ENCODE results near the gene SPRR1A.
A peak's percentile ranks its signal among the peaks of the same experiment; 100 is the strongest.

The SPRR1A gene

DNA sequence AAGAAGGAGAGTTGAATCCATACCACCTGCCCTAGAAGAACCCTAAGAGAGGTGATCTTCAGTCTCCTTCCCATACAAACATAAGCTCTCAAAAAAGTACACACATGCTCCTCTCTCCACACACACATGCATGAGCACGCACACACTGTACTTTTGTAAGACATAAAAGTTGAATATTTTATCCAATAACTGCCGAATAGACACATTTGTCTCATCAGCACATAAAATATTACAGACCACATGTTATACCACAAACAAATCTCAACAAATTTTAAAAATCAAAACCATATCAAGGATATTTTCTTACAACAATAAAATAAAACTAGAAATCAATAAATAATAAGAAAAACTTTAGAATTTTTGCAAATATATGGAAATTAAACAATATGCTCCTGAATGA lies 2.7 kb downstream of the SPRR1A start (continued):
- TF ChIP-seq, protein P1, sequence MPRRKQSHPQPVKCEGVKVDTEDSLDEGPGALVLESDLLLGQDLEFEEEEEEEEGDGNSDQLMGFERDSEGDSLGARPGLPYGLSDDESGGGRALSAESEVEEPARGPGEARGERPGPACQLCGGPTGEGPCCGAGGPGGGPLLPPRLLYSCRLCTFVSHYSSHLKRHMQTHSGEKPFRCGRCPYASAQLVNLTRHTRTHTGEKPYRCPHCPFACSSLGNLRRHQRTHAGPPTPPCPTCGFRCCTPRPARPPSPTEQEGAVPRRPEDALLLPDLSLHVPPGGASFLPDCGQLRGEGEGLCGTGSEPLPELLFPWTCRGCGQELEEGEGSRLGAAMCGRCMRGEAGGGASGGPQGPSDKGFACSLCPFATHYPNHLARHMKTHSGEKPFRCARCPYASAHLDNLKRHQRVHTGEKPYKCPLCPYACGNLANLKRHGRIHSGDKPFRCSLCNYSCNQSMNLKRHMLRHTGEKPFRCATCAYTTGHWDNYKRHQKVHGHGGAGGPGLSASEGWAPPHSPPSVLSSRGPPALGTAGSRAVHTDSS (tag by site-specific recombination; IDR thresholded peaks at IDR 0.05) = no peak
- TF ChIP-seq ZNF292 (tag by site-specific recombination; IDR thresholded peaks at IDR 0.05; ENCODE audit: borderline replicate concordance, low read depth) = no peak

DNA sequence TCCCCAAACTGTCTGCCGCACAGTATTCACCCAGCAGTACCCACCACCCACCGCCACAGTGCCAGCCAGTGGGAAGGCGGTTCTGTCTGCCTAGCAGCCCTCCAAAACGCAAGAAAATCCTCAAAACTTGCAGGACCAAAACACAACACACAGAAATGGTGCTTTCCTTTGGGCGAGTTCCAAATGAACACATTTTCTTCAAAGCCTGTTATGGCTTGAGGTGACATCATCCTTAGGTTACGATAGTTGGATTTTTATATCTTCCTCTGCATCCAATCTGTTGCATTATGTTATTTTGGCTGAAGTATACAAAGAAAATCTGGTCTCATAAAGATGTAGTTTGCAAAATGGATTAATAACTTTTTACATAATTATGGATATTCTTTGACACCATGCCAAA lies 9.3 kb downstream of the SPRR1A start:
- Histone ChIP-seq H3K4me1 (ENCODE audit: control insufficient read depth, insufficient read depth, low read length) (no peaks in the 10 kb centered on the region), H3K36me3 (ENCODE audit: control insufficient read depth in 2 of 2, insufficient read depth in 1 of 2, low read length in 2 of 2) (no peaks in the 10 kb centered on the region), H3K4me3 (ENCODE audit: low read depth, low read length) (no peak overlapping the region), H3K9me3 (ENCODE audit: control insufficient read depth, insufficient read depth, low read depth, low read length) (no peaks in the 10 kb centered on the region), H3K27ac (ENCODE audit: extremely low read depth, low read depth, low read length) (no peak overlapping the region)
- no peak for TF ChIP-seq ZNF664 (tag by site-specific recombination; IDR thresholded peaks at IDR 0.05)
- TF ChIP-seq, protein P2, sequence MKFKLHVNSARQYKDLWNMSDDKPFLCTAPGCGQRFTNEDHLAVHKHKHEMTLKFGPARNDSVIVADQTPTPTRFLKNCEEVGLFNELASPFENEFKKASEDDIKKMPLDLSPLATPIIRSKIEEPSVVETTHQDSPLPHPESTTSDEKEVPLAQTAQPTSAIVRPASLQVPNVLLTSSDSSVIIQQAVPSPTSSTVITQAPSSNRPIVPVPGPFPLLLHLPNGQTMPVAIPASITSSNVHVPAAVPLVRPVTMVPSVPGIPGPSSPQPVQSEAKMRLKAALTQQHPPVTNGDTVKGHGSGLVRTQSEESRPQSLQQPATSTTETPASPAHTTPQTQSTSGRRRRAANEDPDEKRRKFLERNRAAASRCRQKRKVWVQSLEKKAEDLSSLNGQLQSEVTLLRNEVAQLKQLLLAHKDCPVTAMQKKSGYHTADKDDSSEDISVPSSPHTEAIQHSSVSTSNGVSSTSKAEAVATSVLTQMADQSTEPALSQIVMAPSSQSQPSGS (tag by site-specific recombination; IDR thresholded peaks at IDR 0.05; ENCODE audit: low read depth) = peak; percentile 51
- ChIA-PET CTCF (no interaction called here), POLR2A (no interaction called here)

DNA sequence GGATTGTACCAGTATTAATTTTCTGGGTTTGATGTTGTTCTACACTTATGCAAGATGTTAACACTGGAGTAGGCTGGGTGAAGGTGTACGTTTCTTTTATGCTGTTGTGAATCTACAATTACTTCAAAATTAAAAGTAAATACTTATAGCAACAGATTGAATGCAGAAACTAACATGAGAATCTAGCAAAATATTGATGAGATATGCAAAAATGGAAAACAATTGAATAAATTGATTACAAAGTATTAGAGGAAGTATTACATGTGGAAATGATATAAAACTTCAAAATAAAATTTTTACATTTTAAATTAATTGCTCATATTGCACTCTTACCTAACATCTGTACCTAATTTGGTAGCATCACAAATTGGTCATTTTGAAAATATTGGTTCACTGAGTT lies 12.0 kb downstream of the SPRR1A start:
- CTCF ChIA-PET = no interaction called here
- POLR2A ChIA-PET = no interaction called here
- H3K27ac ChIP-seq (ENCODE audit: extremely low read depth, low read depth, low read length) = no peak overlapping the region
- no peak overlapping the region for H3K4me3 ChIP-seq (ENCODE audit: low read depth, low read length)
- no peaks in the 10 kb centered on the region for H3K4me1 ChIP-seq (ENCODE audit: control insufficient read depth, insufficient read depth, low read length)
- no peaks in the 10 kb centered on the region for H3K9me3 ChIP-seq (ENCODE audit: control insufficient read depth, insufficient read depth, low read depth, low read length)
- no peaks in the 10 kb centered on the region for H3K36me3 ChIP-seq (ENCODE audit: control insufficient read depth in 2 of 2, insufficient read depth in 1 of 2, low read length in 2 of 2)
- TF ChIP-seq, protein P3, sequence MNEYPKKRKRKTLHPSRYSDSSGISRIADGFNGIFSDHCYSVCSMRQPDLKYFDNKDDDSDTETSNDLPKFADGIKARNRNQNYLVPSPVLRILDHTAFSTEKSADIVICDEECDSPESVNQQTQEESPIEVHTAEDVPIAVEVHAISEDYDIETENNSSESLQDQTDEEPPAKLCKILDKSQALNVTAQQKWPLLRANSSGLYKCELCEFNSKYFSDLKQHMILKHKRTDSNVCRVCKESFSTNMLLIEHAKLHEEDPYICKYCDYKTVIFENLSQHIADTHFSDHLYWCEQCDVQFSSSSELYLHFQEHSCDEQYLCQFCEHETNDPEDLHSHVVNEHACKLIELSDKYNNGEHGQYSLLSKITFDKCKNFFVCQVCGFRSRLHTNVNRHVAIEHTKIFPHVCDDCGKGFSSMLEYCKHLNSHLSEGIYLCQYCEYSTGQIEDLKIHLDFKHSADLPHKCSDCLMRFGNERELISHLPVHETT (tag by site-specific recombination; IDR thresholded peaks at IDR 0.05) = no peak
- TF ChIP-seq ZNF560 (tag by site-specific recombination; IDR thresholded peaks at IDR 0.05; ENCODE audit: borderline replicate concordance) (no peak), ZNF354C (tag by site-specific recombination; IDR thresholded peaks at IDR 0.05; ENCODE audit: borderline replicate concordance, low read depth) (no peak), ZNF707 (tag by site-specific recombination; IDR thresholded peaks at IDR 0.05) (no peak), TRIM28 (IDR thresholded peaks at IDR 0.05; ENCODE audit: borderline replicate concordance, low read length) (no peak), HOXC10 (CRISPR knock-in tag; IDR thresholded peaks at IDR 0.05) (no peak), ZNF830 (tag by site-specific recombination; IDR thresholded peaks at IDR 0.05; ENCODE audit: low read depth) (no peak)
- TF ChIP-seq, protein P4, sequence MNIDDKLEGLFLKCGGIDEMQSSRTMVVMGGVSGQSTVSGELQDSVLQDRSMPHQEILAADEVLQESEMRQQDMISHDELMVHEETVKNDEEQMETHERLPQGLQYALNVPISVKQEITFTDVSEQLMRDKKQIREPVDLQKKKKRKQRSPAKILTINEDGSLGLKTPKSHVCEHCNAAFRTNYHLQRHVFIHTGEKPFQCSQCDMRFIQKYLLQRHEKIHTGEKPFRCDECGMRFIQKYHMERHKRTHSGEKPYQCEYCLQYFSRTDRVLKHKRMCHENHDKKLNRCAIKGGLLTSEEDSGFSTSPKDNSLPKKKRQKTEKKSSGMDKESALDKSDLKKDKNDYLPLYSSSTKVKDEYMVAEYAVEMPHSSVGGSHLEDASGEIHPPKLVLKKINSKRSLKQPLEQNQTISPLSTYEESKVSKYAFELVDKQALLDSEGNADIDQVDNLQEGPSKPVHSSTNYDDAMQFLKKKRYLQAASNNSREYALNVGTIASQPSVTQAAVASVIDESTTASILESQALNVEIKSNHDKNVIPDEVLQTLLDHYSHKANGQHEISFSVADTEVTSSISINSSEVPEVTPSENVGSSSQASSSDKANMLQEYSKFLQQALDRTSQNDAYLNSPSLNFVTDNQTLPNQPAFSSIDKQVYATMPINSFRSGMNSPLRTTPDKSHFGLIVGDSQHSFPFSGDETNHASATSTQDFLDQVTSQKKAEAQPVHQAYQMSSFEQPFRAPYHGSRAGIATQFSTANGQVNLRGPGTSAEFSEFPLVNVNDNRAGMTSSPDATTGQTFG (tag by site-specific recombination; IDR thresholded peaks at IDR 0.05; ENCODE audit: borderline replicate concordance) = no peak
- TF ChIP-seq, protein P5, sequence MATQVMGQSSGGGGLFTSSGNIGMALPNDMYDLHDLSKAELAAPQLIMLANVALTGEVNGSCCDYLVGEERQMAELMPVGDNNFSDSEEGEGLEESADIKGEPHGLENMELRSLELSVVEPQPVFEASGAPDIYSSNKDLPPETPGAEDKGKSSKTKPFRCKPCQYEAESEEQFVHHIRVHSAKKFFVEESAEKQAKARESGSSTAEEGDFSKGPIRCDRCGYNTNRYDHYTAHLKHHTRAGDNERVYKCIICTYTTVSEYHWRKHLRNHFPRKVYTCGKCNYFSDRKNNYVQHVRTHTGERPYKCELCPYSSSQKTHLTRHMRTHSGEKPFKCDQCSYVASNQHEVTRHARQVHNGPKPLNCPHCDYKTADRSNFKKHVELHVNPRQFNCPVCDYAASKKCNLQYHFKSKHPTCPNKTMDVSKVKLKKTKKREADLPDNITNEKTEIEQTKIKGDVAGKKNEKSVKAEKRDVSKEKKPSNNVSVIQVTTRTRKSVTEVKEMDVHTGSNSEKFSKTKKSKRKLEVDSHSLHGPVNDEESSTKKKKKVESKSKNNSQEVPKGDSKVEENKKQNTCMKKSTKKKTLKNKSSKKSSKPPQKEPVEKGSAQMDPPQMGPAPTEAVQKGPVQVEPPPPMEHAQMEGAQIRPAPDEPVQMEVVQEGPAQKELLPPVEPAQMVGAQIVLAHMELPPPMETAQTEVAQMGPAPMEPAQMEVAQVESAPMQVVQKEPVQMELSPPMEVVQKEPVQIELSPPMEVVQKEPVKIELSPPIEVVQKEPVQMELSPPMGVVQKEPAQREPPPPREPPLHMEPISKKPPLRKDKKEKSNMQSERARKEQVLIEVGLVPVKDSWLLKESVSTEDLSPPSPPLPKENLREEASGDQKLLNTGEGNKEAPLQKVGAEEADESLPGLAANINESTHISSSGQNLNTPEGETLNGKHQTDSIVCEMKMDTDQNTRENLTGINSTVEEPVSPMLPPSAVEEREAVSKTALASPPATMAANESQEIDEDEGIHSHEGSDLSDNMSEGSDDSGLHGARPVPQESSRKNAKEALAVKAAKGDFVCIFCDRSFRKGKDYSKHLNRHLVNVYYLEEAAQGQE (tag by site-specific recombination; IDR thresholded peaks at IDR 0.05) = no peak
- TF ChIP-seq, protein P6, sequence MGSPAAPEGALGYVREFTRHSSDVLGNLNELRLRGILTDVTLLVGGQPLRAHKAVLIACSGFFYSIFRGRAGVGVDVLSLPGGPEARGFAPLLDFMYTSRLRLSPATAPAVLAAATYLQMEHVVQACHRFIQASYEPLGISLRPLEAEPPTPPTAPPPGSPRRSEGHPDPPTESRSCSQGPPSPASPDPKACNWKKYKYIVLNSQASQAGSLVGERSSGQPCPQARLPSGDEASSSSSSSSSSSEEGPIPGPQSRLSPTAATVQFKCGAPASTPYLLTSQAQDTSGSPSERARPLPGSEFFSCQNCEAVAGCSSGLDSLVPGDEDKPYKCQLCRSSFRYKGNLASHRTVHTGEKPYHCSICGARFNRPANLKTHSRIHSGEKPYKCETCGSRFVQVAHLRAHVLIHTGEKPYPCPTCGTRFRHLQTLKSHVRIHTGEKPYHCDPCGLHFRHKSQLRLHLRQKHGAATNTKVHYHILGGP (tag by site-specific recombination; IDR thresholded peaks at IDR 0.05) = no peak
- TF ChIP-seq, protein P7, sequence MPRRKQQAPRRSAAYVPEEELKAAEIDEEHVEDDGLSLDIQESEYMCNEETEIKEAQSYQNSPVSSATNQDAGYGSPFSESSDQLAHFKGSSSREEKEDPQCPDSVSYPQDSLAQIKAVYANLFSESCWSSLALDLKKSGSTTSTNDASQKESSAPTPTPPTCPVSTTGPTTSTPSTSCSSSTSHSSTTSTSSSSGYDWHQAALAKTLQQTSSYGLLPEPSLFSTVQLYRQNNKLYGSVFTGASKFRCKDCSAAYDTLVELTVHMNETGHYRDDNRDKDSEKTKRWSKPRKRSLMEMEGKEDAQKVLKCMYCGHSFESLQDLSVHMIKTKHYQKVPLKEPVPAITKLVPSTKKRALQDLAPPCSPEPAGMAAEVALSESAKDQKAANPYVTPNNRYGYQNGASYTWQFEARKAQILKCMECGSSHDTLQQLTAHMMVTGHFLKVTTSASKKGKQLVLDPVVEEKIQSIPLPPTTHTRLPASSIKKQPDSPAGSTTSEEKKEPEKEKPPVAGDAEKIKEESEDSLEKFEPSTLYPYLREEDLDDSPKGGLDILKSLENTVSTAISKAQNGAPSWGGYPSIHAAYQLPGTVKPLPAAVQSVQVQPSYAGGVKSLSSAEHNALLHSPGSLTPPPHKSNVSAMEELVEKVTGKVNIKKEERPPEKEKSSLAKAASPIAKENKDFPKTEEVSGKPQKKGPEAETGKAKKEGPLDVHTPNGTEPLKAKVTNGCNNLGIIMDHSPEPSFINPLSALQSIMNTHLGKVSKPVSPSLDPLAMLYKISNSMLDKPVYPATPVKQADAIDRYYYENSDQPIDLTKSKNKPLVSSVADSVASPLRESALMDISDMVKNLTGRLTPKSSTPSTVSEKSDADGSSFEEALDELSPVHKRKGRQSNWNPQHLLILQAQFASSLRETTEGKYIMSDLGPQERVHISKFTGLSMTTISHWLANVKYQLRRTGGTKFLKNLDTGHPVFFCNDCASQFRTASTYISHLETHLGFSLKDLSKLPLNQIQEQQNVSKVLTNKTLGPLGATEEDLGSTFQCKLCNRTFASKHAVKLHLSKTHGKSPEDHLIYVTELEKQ (tag by site-specific recombination; IDR thresholded peaks at IDR 0.05; ENCODE audit: borderline replicate concordance) = no peak
- TF ChIP-seq, protein P8, sequence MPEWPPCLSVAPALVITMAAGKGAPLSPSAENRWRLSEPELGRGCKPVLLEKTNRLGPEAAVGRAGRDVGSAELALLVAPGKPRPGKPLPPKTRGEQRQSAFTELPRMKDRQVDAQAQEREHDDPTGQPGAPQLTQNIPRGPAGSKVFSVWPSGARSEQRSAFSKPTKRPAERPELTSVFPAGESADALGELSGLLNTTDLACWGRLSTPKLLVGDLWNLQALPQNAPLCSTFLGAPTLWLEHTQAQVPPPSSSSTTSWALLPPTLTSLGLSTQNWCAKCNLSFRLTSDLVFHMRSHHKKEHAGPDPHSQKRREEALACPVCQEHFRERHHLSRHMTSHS (tag by site-specific recombination; IDR thresholded peaks at IDR 0.05) = no peak

All from HEK293 (cell line).